HL-60/S4 treated with retinoic acid at 250 ng/mL for 4 days and 3 days (cell line): Measurements from ENCODE around the gene RAI2.

Experiments used
- in situ Hi-C: fragments of 300-500 bp; cut with MboI; formaldehyde crosslinking; loops from 2 replicates; pipeline ENCODE4 v1.7.0; 2022; ENCODE audit warnings: low sequenced_read_pairs

RAI2 gene

DNA sequence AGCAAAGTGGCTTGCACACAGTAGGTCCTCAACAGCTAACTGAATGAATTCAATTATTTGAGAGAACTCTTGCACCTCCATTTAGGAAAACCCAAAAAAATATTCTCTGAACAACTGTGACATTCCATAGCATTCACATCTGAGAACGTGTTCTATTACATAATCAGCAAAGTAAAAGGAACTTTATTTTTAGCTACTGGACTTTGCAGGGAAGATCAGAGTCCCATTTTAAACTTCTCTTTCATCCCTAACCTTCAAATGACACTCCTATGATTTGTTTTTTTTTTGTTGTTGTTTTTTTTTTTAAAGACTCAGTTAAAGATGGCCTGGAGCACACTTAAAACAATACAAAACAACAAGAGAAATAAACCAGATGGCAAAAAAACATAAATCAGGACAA lies 30.9 kb downstream of the RAI2 start:
- in situ Hi-C loops, result no loop called here

DNA sequence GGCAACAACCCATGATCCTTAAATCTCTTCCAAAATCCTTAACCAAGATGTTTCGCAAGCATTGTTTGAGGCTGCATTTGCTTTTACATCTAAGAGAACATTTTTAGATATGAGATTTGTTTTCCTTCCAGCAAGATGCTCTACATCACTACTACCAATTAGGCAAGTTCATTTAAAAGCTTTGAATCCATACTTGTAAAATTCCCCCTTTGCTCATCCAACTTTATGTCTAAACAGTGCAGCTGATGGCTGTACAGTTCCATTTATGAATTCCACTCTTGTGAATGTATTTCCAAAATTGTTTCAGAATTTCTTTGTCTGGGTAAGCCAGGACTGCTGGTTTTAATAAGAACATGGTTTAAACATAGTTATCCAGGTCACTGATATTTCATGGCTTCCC lies 31.5 kb downstream of the RAI2 start:
- in situ Hi-C loops, result no loop called here

DNA sequence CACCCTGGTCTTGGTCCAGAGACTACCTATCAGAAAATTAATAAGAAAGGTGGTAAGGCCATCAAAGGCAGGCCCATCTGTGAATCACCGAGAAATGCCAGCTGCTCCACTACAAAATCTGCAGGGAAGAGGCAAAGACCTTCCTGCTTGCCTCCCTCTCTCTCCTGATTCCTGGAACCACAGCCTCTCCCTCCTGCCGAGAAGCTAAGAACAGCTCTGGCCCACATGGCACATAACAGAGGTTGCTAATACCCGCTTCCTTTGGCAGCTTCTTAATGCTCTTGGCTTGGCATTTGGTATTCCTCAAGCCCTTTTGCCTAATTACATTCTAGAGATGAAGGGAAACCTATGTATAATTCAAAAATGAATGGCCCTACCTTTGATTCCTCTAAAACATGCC lies 32.9 kb downstream of the RAI2 start:
- in situ Hi-C loops, result no loop called here

DNA sequence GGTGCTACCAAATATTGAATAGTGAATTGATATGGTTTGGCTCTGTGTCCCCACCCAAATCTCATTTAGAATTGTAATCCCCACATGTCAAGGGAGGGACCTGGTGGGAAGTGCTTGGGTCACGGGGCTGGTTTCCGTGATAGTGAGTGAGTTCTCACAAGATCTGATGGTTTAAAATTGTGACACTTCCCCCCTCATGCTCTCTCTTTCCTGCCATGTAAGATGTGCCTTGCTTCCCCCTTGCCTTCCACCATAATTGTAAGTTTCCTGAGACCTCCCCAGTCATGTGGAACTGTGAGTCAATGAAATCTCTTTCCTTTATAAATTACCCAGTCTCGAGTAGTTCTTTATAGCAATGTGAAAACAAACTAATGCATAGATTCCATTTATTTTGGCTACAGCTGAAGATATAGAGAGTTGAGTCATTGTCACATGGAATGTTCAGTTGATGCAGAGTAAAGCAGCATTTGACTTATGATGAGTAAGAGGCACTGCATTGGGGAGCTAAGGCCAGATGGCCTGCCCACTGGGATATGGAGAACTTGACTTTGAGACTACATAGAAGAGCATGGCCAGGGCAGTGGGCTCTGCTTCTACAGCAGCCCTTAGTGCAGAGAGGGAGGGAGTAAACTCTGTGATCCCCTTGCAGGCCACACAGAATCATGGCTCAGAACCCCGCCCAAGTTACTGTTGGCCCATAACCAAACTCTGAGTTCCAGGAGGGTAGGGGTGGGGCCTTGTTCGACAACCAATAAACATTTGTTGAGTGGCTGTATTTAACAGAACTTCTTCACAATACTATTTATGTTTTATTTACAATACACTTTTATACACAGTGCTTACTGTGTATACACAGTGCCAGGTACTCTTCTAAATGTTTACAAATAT lies 34.2 kb downstream of the RAI2 start:
- in situ Hi-C loops, result no loop called here

DNA sequence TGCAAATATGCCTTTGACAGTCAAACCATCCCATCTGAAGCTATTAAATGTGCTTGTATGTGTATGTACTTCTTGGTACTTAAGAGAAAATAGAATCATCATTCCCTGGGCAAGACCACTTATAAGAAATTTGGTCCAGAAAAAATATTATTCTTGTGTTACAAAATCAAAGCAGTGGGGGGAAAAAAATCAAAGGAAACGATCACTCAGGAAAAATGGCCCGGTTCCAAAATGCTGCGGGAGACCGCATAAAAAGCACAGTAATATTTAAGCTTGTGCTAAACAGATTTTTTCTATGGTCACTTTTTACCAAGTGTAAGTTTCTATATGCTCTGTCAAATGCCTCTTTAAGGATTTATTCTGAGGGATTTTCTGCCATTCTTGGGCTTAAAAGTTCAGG lies 36.1 kb downstream of the RAI2 start:
- in situ Hi-C loops, result no loop called here

DNA sequence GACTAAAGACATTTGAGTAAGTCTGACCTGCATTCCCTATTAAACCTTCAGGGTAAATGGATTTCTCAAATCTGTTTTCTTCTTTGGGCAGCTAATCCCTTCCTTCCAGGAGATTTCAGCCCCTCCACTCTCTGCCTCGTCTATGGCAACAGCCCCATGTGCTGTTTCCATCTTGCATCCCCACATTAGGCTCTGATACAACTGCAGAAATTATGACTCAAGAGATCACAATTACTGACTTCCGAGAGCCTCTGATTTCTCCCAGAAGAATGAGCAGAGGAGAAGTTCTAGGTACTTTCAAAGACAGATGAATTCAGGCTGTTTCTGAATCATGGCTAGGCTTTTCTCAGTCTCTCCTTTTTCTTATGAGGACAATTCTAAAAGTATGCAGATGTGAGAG lies 38.7 kb downstream of the RAI2 start:
- in situ Hi-C loops, result no loop called here

DNA sequence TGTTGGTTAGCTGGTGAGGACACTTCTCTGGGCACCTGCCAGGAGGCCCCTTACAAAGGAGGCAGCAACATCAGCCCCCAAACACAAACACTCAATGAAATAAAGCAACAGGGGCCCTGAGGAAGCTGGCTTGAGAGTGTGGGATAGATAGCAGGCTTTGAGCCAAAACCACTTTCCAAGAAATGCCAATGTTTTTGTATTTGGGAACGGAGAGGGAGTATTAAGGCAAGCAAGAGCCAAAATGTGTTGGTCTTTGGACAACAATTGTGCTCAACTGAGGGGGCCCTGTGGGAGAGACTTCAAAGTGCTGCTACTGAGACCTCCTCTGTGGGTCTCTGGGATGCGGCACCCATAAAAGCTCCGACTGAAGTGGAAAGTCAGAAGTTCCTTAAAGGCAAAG lies 41.0 kb downstream of the RAI2 start:
- in situ Hi-C loops, result no loop called here

DNA sequence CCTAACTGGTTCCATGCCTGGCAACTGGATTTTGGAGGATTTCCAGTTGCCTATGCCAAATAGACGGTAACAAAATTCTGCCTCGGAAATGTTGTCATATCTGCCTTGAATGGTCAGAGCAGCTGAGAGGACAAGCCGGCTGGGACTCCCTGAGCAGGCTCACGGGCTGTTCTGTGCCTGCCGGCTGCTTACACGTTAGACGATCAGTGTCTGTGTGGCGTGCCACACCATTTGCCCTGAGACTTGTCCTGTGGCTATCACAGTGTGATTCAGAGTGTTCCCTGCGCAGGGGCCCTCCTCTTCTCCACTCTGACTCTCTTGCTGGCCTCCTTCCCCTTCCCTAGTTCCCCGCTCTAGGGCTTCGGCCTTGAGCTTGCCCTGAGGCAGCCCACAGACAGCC lies 42.4 kb downstream of the RAI2 start:
- in situ Hi-C loops, result no loop called here

DNA sequence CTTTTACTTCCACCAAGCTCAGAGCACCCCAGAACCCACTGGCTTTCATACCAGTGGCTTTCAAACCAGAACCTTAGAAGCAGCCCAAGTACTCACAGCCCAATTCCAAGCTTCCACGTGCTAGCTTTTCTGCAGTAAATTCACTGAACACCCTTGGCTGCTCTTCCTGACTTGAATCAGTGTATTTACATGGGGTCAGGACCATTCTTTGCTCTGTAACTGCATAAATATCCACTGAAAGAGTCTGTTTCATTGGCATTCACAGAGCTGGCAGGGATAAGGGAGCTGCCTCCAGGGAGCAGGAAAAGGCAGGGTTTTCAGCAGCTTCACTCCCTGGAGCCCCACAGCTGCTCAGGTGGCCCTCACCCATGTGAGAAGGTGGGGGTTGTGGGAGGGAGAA lies 43.8 kb downstream of the RAI2 start:
- in situ Hi-C loops, result no loop called here

DNA sequence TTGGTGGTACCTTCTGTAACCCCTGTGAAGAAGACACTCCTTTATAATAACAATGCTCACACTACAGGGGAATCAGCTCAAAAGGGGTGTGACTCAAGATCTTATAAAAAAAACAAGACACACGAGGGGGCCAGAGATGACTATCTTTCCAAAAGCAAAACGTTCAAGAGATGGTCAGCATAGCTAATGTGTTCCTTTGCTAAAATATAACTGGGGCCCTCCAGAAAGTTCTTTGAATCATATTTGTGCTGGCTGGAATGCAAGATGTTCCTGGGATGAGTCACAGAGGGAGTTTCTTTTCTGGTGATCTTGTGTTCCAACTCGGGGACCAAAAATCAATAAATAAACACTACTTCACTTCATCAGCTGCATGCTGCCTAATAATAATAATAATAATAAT lies 46.5 kb downstream of the RAI2 start:
- in situ Hi-C loops, result no loop called here

DNA sequence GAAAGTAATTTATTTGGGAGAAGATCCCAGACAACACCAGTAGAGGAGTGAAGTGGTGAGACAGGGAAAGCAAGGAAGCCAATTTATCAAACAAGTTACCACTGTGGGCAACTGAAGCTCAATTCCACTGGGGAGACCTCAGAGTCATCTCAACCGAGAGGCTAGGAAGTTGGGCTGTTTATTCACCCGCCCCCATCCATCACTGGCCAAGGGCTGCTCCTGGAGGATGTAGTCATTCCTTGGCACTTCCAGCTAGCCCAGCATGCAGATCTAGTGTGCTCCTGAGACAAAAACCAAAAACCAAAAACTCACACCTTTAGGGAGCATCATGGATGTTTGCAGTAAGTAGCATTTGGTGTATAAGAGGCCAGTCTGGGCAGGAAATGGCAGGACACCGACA lies 47.0 kb downstream of the RAI2 start:
- in situ Hi-C loops, result no loop called here

DNA sequence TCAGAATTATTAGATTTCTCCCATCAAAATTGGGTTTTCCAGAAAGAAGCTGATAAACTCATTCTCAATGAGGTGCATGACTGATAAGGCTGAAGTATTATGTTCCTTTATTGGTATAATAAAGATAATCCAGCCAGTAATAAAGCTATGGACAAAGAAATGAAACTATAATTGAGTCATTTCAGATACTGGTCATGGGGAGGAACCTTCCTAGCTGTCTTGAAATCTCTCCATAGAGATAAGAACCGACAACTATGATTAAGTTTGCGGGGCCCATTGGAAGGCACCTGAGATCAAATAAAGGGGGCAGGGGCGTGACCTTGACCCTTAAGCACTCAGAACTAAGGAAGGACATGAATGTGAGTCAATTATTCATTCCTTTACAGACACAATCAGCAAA lies 47.8 kb downstream of the RAI2 start:
- in situ Hi-C loops, result no loop called here

DNA sequence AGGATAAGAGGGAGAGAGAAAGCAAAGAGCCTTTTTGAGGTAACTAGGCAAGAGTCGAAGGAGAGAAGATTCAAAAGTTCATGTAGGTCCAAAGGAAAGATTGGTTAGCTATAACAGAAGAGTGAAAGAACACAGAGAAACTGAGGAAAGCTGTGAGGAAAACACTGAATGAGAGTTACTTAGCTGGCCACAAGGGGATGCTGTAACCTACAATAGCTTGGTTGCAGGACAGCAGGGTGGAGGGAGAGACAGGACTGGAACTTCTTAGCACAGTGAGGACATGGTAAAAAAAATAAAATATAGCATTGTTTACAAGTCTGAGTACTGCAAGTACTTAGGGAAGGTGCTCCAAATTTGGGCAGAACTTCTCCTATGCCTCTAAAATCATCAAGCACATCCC lies 48.3 kb downstream of the RAI2 start:
- in situ Hi-C loops, result no loop called here

DNA sequence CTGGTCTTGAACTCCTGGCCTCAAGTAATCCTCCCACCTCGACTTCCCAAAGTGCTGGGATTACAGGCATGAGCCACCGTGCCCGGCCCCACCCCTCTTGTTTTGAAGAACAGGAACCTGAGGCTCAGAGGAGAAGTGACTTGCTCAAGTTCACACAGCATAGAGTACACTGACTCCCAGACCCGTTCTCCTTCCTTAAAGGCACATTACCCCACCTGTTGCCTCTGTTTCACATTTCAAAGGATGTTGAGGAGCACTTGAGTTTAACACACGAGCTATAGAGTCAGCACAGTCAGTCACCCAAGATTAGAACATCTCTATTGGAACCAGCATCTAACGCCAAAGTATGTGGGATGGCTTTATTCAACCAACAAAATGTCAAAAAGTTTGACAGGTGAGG lies 51.1 kb downstream of the RAI2 start:
- in situ Hi-C loops, result no loop called here

DNA sequence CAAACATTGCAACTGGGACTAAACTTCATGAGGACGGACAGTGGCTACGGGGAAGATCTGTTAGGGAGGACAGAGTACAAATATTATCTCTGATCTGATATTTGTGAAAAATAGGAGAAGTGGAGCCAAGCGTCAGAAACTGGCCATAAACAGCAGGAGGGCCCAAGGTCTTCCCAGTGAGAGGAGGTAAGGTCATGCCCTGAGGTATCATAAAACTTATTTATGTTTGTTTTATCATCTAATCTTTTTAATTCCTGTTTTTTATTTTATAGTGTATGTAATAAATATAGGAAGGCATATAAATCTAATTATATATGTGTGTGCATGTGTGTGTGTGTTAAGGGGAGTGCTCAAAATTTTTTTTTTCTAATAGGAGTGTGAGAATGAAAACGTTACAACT lies 51.8 kb downstream of the RAI2 start:
- in situ Hi-C loops, result no loop called here

DNA sequence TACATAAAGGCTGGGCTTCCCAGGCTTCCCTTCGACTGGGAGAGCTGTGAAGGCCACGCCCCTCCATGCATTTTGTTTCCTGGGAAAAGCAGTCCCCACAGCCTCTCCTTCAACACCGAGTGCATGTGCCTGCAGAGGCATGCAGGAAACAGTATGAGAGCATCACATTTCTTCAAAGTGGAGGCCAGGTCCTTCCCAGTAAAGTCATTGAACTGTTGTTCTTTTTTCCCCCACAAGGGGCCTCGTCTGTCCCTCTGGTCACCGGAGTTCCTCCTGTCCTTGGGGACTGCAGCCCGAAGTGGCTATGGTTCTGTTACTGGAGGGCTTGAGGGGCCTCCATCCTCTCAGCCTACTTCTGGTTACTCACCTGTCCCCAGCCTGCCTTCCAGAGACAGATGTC lies 56.0 kb downstream of the RAI2 start:
- in situ Hi-C loops, result no loop called here

DNA sequence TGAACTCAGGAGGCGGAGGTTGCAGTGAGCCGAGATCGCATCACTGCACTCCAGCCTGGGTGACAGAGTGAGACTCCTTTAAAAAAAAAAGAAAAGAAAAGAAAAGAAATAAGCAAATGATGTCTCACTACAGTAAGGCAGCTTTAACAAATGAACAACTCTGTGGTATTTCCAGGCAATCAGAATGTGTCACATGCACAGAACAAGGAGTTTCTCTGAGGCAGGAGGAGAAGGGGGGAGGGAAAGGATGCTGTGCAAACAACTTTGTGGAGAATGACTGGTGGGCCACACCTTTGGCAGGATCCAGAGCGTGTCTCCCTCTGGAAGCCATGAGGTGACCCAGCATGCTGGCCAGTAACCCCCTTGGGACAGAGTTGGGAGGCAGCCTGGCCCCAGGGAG lies 57.6 kb downstream of the RAI2 start:
- in situ Hi-C loops, result no loop called here

DNA sequence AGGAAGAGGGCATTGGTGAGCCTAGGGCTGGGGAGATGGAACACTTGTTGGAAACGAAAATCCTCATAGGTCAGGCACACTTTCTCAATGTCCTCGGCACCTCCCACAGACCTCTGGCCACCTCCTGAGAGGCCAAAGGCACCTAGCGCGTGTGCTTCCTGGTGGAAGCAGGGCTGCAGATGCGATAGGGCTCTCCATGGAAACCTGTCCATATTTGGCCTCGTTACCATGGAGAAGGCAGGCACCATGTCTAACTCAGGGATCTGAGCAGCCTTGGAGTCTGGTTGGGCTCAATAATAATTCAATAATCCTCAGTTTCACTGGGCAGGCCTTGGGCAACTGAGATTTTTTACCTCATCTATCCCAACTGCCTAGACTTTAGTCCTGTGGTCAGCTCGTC lies 58.3 kb downstream of the RAI2 start:
- in situ Hi-C loops, result no loop called here

DNA sequence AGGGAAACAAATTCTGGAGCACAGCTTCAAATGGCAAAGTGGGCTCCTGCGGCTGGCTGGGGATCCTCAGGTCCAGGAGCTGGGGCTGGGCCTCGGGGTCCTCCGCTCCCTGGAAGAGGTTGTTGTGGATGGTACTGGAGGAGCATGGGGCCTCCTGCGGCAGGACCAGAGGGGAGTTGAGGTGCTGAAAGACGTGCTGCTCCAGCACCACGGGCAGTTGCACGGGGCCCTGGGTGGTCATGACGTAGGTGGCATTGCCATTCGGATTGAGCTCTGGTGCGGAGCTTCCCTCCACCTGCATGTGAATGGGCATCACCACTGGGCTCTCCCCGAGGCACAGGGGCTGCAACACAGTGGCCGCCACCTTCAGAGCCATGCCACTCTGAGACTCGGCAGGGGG lies 59.7 kb downstream of the RAI2 start:
- in situ Hi-C loops, result no loop called here

DNA sequence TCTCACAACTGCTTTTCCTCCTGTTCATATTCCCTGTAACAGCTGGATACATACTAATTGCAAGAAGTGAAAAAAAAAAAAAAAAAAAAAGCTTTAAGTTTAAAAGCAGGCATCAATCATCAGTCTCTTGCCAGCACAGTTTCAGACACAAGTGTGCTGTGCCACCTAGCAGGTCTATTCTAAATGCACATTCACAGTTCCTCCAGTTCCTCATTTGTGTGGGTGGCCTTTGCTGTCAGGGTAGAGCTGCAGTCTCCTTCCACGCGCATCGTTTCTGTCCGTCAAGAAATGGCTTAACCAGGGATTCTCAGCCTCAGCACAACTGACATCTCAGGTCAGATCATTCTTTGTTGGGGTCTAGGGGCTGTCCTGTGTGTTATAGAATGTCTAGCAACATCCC lies 62.2 kb downstream of the RAI2 start:
- in situ Hi-C loops, result loop anchor here (25.0 kb wide), 1 partner anchor 588 kb away; no protein-coding TSS in a partner anchor

DNA sequence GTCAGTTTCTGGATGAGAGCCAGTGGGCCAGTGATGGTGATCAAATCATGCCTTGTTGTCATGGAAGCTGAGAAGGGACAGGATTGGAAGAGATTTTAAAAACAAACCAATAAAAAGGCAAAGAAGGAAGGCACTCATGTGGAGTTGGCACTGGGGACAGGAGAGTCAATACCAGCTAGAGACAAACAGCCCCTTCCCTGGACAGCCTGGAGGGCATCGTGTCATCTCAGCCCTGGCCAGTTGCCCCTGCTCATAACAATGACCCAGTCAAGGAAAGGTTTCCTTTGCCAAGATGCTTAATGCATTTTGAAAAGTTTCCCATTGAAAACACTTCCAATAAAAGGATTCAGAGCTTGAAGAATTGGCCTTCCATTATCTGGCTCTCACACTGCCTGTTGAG lies 68.3 kb downstream of the RAI2 start:
- in situ Hi-C loops, result loop anchor here (25.0 kb wide), 1 partner anchor 594 kb away; no protein-coding TSS in a partner anchor

DNA sequence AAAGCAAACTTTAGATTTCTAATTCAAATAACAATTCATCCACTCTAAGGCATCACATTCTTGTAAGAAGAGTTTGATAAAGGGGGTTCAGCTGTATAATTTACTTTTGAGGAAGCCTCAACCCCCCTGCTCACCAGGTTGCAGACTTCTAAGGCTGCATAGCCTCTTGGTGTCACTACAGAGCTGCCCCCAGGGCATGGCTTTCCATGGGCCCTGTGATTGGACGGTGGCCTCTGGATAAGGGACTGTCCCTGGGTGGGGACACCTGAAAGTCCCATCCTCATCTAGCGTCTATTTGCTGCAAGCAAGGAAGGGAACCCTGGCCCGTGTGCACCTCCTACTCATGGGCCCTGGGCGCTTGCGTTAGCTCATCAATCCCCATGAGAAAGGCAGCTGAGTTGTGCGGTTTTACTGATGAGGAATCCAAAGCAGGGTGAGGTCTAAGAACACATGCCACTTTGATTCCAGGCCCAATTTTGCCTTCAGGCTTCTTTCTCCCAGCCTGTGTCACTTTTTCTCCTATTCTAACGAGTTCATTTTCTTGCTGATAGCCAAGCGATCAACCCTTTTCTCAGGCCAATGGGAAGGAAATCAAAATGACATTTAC lies 72.0 kb downstream of the RAI2 start:
- in situ Hi-C loops, result loop anchor here (25.0 kb wide), 1 partner anchor 598 kb away; no protein-coding TSS in a partner anchor
